Measurements from ENCODE around the gene LHX1.

Gene LHX1

GRCh38 chr17:36972905-36973304 is 35.6 kb downstream of the LHX1 start:
- no peak for DNase-seq

DNA sequence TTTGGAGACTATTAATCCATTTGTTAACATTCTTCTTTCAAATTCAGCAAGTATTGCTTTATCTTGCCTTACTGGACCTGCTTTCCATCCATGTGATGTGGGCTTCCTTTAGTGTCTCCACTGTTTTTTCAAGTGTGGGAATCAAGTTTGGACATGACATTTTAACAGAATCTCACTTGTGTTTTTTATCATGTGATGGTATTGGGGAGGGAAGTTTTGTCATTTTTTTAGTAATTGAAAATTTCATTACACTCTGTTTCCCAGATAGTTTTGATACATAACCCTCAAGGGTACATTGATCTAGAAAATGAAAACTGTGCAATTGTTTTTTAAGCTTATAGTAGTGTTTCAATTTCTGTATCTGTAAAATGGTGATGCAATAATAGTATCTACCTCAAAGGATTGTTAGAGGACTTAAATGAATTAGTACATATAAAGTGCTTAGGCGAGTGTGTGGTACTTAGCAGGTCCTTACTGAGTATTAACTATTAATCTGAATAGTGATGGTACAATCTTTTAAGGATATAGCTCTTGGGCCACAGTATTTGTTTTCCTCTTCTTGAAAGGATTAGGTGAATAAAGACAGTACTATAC is 38.7 kb downstream of the LHX1 start:
- no peak for DNase-seq

DNA sequence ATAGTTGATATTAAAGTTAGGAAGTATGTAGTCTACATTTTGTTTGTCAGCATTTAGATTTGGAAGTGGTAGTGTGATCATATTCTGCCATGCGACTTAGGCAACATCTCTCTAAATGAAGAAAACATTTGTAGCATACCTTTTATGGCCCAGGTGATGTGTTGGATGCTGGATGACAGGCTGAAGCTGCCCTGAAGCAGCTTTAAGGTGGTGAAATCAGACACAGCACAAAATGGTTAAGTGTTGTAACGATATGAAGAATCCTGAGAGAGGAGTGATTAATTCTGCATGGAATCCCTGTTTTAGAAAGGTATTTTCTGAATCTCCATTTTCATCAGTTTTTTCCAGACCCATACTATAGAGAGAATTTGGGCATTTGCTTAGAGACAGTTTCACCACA is 39.8 kb downstream of the LHX1 start:
- no peak for DNase-seq

DNA sequence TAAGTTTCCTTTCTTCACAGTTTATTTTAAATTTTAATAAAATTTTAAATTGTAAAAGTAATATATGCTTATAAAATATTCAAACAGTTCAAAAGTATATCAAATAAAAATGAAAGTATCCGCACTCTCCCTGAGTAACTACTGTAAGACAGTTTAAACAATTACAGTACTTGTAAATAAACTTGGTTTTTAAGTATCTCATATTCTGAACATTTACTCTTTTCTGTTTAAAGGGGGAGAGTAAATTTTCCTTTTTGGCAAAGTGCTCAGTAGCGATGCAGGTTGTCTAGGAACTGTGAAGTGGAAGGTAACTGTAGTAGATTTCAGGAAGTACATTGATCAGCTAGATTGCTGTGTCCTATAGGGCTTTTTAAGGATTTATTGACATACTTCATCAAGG is 40.3 kb downstream of the LHX1 start:
- DNase-seq = no peak

GRCh38 chr17:36978810-36979564 is 41.7 kb downstream of the LHX1 start:
- DNase-seq = peak; percentile 52

DNA sequence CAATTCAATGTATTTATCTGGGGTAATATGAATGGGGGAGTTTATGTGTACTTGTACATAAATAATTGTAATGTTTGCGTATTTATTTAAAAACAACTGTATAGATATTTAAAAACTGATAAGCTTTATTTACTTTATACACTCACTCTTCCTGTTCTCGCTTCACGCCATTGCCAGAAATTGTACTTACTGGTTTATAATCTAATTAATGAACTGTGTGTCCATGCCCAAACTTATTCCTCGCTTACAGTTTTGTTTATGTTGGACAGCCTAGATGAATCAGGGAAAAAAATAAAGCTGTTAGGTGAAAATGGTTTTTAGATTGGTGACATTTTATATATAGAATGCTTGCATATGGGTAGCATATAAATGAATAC is 42.3 kb downstream of the LHX1 start:
- no peak for DNase-seq

DNA sequence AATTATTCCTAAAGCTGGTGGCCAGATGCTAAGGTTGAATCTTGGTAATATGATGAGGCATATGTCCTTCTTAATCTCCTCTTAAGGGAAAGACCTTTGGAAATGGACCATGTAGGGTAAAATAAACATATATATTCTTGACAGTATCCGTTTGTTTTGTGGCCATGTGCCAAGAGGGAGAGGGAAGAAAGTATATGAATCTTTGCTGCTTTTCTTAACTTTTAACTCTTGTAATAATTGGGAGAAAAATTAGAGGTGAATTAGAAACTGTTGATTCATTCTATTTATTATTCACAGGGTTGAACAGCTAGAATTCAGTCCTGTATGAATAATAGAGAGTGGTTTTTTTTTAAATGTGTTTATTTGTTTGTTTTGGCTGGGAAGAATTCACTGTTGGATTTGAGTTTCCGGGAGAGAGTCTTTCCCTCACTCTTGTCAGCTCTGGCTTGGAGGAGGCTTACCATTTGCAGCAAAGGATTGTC is 43.0 kb downstream of the LHX1 start:
- peak; percentile 17 for DNase-seq

DNA sequence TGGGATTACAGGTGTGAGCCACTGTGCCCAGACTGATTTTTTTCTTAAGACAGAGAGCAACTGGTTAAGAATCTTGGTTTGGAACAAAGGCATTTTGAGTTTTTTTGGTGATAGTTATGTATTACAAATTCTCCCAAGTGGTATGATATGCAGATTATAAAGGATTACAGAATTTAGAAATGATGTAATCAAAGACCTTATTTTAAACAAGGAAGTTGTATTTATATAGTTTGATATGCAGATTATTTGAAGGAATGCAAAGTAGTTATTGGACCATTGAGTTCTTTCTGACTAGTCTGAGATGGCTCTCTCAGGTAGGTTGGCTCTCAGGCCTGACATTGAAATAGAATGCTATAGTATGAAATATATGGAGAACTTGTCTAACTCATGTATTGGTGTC is 46.3 kb downstream of the LHX1 start:
- no peak for DNase-seq

GRCh38 chr17:36989173-36989572 is 51.9 kb downstream of the LHX1 start:
- no peak for DNase-seq

DNA sequence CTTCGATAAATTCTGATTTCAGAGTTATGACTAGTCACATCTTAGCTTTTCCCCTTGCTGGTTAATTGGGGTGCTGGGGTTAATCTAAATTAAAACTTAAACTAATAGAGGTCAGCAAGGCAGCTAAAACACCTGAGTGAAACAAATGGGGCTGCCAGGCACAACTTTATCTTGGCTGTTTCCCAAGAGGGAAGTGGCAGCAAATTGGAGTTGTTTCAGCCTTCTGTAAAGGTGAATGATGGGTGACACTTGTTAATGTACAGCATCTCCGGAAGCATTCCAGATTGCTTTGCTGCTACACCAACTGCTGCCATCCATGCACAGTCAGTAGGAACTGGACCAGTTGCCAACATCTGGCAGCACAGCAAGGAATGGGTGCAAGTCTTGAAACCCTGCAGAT is 55.4 kb downstream of the LHX1 start:
- DNase-seq = no peak

- no peak for DNase-seq
These were observed 56.0 kb downstream of the LHX1 start for GRCh38 chr17:36993227-36993626.

All from eye (tissue), 1 donor.